AG10803 (cell line): ENCODE data around the gene IFNL2.
"Not testable (repeated sequence)": the region's sequence is repeated elsewhere in the genome, so short reads cannot be mapped to it uniquely, and the experiment has no call there.

Source experiments
- DNase-seq: peaks from one replicate; pipeline ENCODE4 v3.0.0; 2010; ENCODE audit warnings: low read depth
- H3K4me3 ChIP-seq: 2 replicates; pipeline ENCODE4 v1.5.1; 2011; ENCODE audit warnings: mild to moderate bottlenecking, low read length, control low read depth
- CTCF ChIP-seq: conservative IDR thresholded peaks from 2 replicates; pipeline ENCODE4 v1.5.1; 2011; ENCODE audit warnings: mild to moderate bottlenecking, low read length, control low read depth, inconsistent platforms

The IFNL2 gene

GRCh38 chr19:39265321-39265916 is 2.8 kb upstream of the IFNL2 start:
- TF ChIP-seq CTCF, result no peak
- H3K4me3 ChIP-seq, result no peak overlapping the region
- no peak for DNase-seq

GRCh38 chr19:39268531-39269223 is 481 bp downstream of the IFNL2 start:
- H3K4me3 ChIP-seq, DNase-seq: not testable (repeated sequence)

- not testable (repeated sequence) for DNase-seq, H3K4me3 ChIP-seq
Measured at GRCh38 chr19:39269369-39269768, 1.2 kb downstream of the IFNL2 start.

GRCh38 chr19:39270036-39270871 is 2.1 kb downstream of the IFNL2 start:
- TF ChIP-seq CTCF, result no peak
- DNase-seq, result no peak
- H3K4me3 ChIP-seq, result no peak overlapping the region

GRCh38 chr19:39273859-39274258 is 5.7 kb downstream of the IFNL2 start:
- not testable (repeated sequence) for H3K4me3 ChIP-seq, DNase-seq

GRCh38 chr19:39275578-39275977 is 7.4 kb downstream of the IFNL2 start:
- no peak for TF ChIP-seq CTCF
- no peak for DNase-seq
- no peak overlapping the region for H3K4me3 ChIP-seq

GRCh38 chr19:39276740-39277139 is 8.5 kb downstream of the IFNL2 start:
- no peak overlapping the region for H3K4me3 ChIP-seq
- no peak for DNase-seq
- no peak for TF ChIP-seq CTCF

GRCh38 chr19:39277598-39277997 is 9.4 kb downstream of the IFNL2 start:
- no peak overlapping the region for H3K4me3 ChIP-seq
- no peak for TF ChIP-seq CTCF
- DNase-seq, result no peak
